Measurements from ENCODE around the gene UQCC2.

Gene UQCC2

GRCh38 chr6:33724102-33725023, 12.9 kb upstream of the UQCC2 start:
- DNase-seq = no peak

- DNase-seq = no peak
Observed at GRCh38 chr6:33723371-33724085, 12.0 kb upstream of the UQCC2 start.

GRCh38 chr6:33722103-33722623, 10.7 kb upstream of the UQCC2 start:
- DNase-seq = no peak

GRCh38 chr6:33721508-33721907, 10.0 kb upstream of the UQCC2 start:
- no peak for DNase-seq

- no peak for DNase-seq
Observed at GRCh38 chr6:33720998-33721397, 9.5 kb upstream of the UQCC2 start.

GRCh38 chr6:33719326-33719987, 8.0 kb upstream of the UQCC2 start:
- DNase-seq = no peak

- DNase-seq = no peak
Observed at GRCh38 chr6:33718713-33719112, 7.2 kb upstream of the UQCC2 start.

- DNase-seq = no peak
Observed at GRCh38 chr6:33717934-33718455, 6.5 kb upstream of the UQCC2 start.

- DNase-seq = no peak
Observed at GRCh38 chr6:33716890-33717632, 5.6 kb upstream of the UQCC2 start.

GRCh38 chr6:33716379-33716778, 4.9 kb upstream of the UQCC2 start:
- DNase-seq = no peak

GRCh38 chr6:33714385-33715040, 3.0 kb upstream of the UQCC2 start:
- no peak for DNase-seq

- no peak for DNase-seq
Observed at GRCh38 chr6:33713786-33714185, 2.3 kb upstream of the UQCC2 start.

- DNase-seq = no peak
Observed at GRCh38 chr6:33712914-33713313, 1.4 kb upstream of the UQCC2 start.

GRCh38 chr6:33710296-33711121, 991 bp downstream of the UQCC2 start:
- DNase-seq = no peak

- no peak for DNase-seq
Observed at GRCh38 chr6:33709605-33710295, 1.8 kb downstream of the UQCC2 start.

- DNase-seq = no peak
Observed at GRCh38 chr6:33708516-33709204, 2.8 kb downstream of the UQCC2 start.

- DNase-seq = no peak
Observed at GRCh38 chr6:33707771-33708170, 3.7 kb downstream of the UQCC2 start.

GRCh38 chr6:33705955-33706725, 5.4 kb downstream of the UQCC2 start:
- DNase-seq = no peak

Data from NCI-H2227 treated with DMSO at 0.1 percent for 48 hours (cell line).